Amniotic epithelial cell (primary cell): ENCODE results near the gene PTGES3L.
"Not testable (repeated sequence)": the region's sequence is repeated elsewhere in the genome, so short reads cannot be mapped to it uniquely, and the experiment has no call there.

Experiments used
- DNase-seq: peaks from one replicate; pipeline ENCODE4 v3.0.0-alpha.2; 2010; ENCODE audit warnings: low read depth

Gene PTGES3L

GRCh38 chr17:42980274-42980765 is 440 bp upstream of the PTGES3L start, which contains the start of gene RUNDC1:
Gene RUNDC1 (plus strand): TSS chr17:42980565. CDS start chr17:42980577, 12 bp downstream.
- peak; percentile 67 for DNase-seq

GRCh38 chr17:42975701-42976100 is 4.2 kb downstream of the PTGES3L start:
- DNase-seq: not testable (repeated sequence)

GRCh38 chr17:42975265-42975664 is 4.6 kb downstream of the PTGES3L start:
- DNase-seq: no peak

- DNase-seq: not testable (repeated sequence)
These were observed 6.6 kb downstream of the PTGES3L start for GRCh38 chr17:42973323-42973722.

GRCh38 chr17:42971589-42971988 is 8.3 kb downstream of the PTGES3L start:
- DNase-seq: no peak

GRCh38 chr17:42969001-42969581 is 10.8 kb downstream of the PTGES3L start:
- DNase-seq: peak; percentile 85

- DNase-seq: no peak
These were observed 12.0 kb downstream of the PTGES3L start for GRCh38 chr17:42967925-42968324.

- DNase-seq: peak; percentile 92
These were observed 15.5 kb downstream of the PTGES3L start, which contains the start of gene AARSD1 for GRCh38 chr17:42964161-42964932. Gene AARSD1 (minus strand): TSS chr17:42964454. CDS start chr17:42964440, 14 bp downstream.

- no peak for DNase-seq
These were observed 26.2 kb downstream of the PTGES3L start for GRCh38 chr17:42953669-42954068.

GRCh38 chr17:42950044-42950783 is 29.7 kb downstream of the PTGES3L start:
- no peak for DNase-seq

GRCh38 chr17:42946812-42947211 is 33.1 kb downstream of the PTGES3L start:
- DNase-seq: no peak

GRCh38 chr17:42944211-42944610 is 35.7 kb downstream of the PTGES3L start:
- DNase-seq: peak; percentile 27

- peak; percentile 55 for DNase-seq
These were observed 41.9 kb downstream of the PTGES3L start for GRCh38 chr17:42937712-42938596.

- no peak for DNase-seq
These were observed 50.4 kb downstream of the PTGES3L start for GRCh38 chr17:42929497-42929844.

- peak; percentile 85 for DNase-seq
These were observed 51.0 kb downstream of the PTGES3L start for GRCh38 chr17:42928714-42929496.

- no peak for DNase-seq
These were observed 55.0 kb downstream of the PTGES3L start for GRCh38 chr17:42924891-42925290.

GRCh38 chr17:42923472-42923871 is 56.4 kb downstream of the PTGES3L start:
- DNase-seq: not testable (repeated sequence)

GRCh38 chr17:42922294-42922693 is 57.6 kb downstream of the PTGES3L start:
- no peak for DNase-seq

GRCh38 chr17:42920922-42921321 is 59.0 kb downstream of the PTGES3L start:
- DNase-seq: no peak

- DNase-seq: no peak
These were observed 59.6 kb downstream of the PTGES3L start for GRCh38 chr17:42920106-42920900.
